Trophoblast cell (in vitro differentiated cells and primary cell): ENCODE data around the gene CCDC38. TPM values are rescaled to one million over a fixed set of nuclear protein-coding genes. Genes with fewer than 3 reads are reported as not detected.
A peak's percentile ranks its signal among the peaks of the same experiment; 100 is the strongest.

Source experiments
- DNase-seq, 2 donors: peaks; one replicate each; pipeline ENCODE4 v3.0.0-alpha.2; 2016
- H2AFZ ChIP-seq: 2 replicates; pipeline ENCODE4 v1.6.1; 2013; ENCODE audit warnings: low read length, moderate library complexity, mild to moderate bottlenecking; ENCODE audit not compliant: insufficient read depth, poor library complexity
- H2AK5ac ChIP-seq: 2 replicates; pipeline ENCODE4 v1.6.1; 2013; ENCODE audit warnings: mild to moderate bottlenecking, low read length
- H2BK120ac ChIP-seq: 2 replicates; pipeline ENCODE4 v1.6.1; 2013; ENCODE audit warnings: low read length, mild to moderate bottlenecking, moderate library complexity; ENCODE audit not compliant: insufficient read depth, poor library complexity
- H2BK12ac ChIP-seq: 2 replicates; pipeline ENCODE4 v1.6.1; 2013; ENCODE audit warnings: mild to moderate bottlenecking, low read length, moderate library complexity
- H2BK5ac ChIP-seq: 2 replicates; pipeline ENCODE4 v1.6.1; 2013; ENCODE audit warnings: low read length, low read depth, moderate library complexity, mild to moderate bottlenecking; ENCODE audit not compliant: poor library complexity
- H3K14ac ChIP-seq: 2 replicates; pipeline ENCODE4 v1.6.1; 2013; ENCODE audit warnings: mild to moderate bottlenecking, low read length
- H3K18ac ChIP-seq: 2 replicates; pipeline ENCODE4 v1.6.1; 2013; ENCODE audit warnings: mild to moderate bottlenecking, low read length
- H3K23ac ChIP-seq: 2 replicates; pipeline ENCODE4 v1.6.1; 2013; ENCODE audit warnings: low read length
- H3K27ac ChIP-seq: 2 replicates; pipeline ENCODE4 v1.5.1; 2013; ENCODE audit warnings: low read depth, mild to moderate bottlenecking, inconsistent platforms, low read length, moderate library complexity
- H3K27me3 ChIP-seq: 2 replicates; pipeline ENCODE4 v1.6.1; 2013; ENCODE audit warnings: inconsistent platforms, mild to moderate bottlenecking, low read length, moderate library complexity; ENCODE audit not compliant: insufficient read depth
- H3K36me3 ChIP-seq, 2 experiments: 1 replicate in 1 of 2; 2 replicates in 1 of 2; pipeline ENCODE4 v1.6.1; 2013; ENCODE audit warnings: low read length in 2 of 2, mild to moderate bottlenecking in 2 of 2, moderate library complexity in 1 of 2; ENCODE audit not compliant: insufficient read depth in 2 of 2, control insufficient read depth in 1 of 2
- H3K4ac ChIP-seq: 2 replicates; pipeline ENCODE4 v1.6.1; 2013; ENCODE audit warnings: low read depth, mild to moderate bottlenecking, low read length, moderate library complexity
- H3K4me1 ChIP-seq, 2 experiments: 1 replicate in 1 of 2; 2 replicates in 1 of 2; pipeline ENCODE4 v1.6.1; 2013; ENCODE audit warnings: low read length in 2 of 2, mild to moderate bottlenecking in 2 of 2, moderate library complexity in 1 of 2; ENCODE audit not compliant: insufficient read depth in 2 of 2, control insufficient read depth in 1 of 2
- H3K4me2 ChIP-seq: 2 replicates; pipeline ENCODE4 v1.6.1; 2013; ENCODE audit warnings: inconsistent platforms, mild to moderate bottlenecking, low read length, moderate library complexity
- H3K4me3 ChIP-seq: 2 replicates; pipeline ENCODE4 v1.5.1; 2013; ENCODE audit warnings: mild to moderate bottlenecking, low read depth, low read length, inconsistent platforms
- H3K79me1 ChIP-seq: one replicate; pipeline ENCODE4 v1.6.1; 2013; ENCODE audit warnings: low read length
- H3K79me2 ChIP-seq: 2 replicates; pipeline ENCODE4 v1.6.1; 2013; ENCODE audit warnings: low read length, mild to moderate bottlenecking; ENCODE audit not compliant: control insufficient read depth, insufficient read depth, poor library complexity
- H3K9ac ChIP-seq: 2 replicates; pipeline ENCODE4 v1.6.1; 2013; ENCODE audit warnings: mild to moderate bottlenecking, low read length
- H3K9me3 ChIP-seq: 2 replicates; pipeline ENCODE4 v1.6.1; 2013; ENCODE audit warnings: low read depth, mild to moderate bottlenecking, control low read depth, inconsistent platforms, low read length; ENCODE audit not compliant: insufficient read depth
- H4K12ac ChIP-seq: 2 replicates; pipeline ENCODE4 v1.6.1; 2013; ENCODE audit warnings: low read depth, mild to moderate bottlenecking, low read length, moderate library complexity
- H4K8ac ChIP-seq: 2 replicates; pipeline ENCODE4 v1.6.1; 2013; ENCODE audit warnings: low read depth, mild to moderate bottlenecking, low read length, moderate library complexity
- H4K91ac ChIP-seq: one replicate; pipeline ENCODE4 v1.6.1; 2013; ENCODE audit warnings: low read depth, mild to moderate bottlenecking, low read length, moderate library complexity
- WGBS: extraction: QIAGEN DNeasy Blood & Tissue Kit; methylation state at CpG from one replicate; pipeline ENCODE4 v1.1.7; 2013; ENCODE audit warnings: missing lambda C conversion rate; ENCODE audit not compliant: insufficient read length, insufficient coverage; ENCODE audit errors: extremely low coverage; 5-methylcytosine and 5-hydroxymethylcytosine counted together
- polyA plus RNA-seq: library from polyadenylated mRNA; stranded (reverse); fragments of 200-250 nt; gene quantifications from 2 replicates; pipeline ENCODE4 v1.2.3, GENCODE V29; 2013

Gene CCDC38
- polyA plus RNA-seq, result 0.01 and 0.08 TPM in 2 replicates

- peak within 1 kb of the TSS; percentile 72 for H3K4me3 ChIP-seq
These were observed at the start of gene CCDC38 for GRCh38 chr12:95942524-95943329. Gene CCDC38 (minus strand): TSS chr12:95942614. CDS start chr12:95936509, 6,105 bp downstream.

GRCh38 chr12:95990136-95990535, 47.7 kb upstream of the CCDC38 start:
- no peak overlapping the region for H2AK5ac ChIP-seq
- no peak overlapping the region for H2BK120ac ChIP-seq
- no CpG with 5 or more reads among the region's 7 CpGs for WGBS
- no peak overlapping the region for H3K4ac ChIP-seq
- H3K4me2 ChIP-seq, result no peak overlapping the region
- H3K18ac ChIP-seq, result no peak overlapping the region
- no peak overlapping the region for H2BK12ac ChIP-seq
- no peak overlapping the region for H2BK5ac ChIP-seq
- no peaks in the 10 kb centered on the region for H3K9me3 ChIP-seq
- no peaks in the 10 kb centered on the region for H3K4me1 ChIP-seq
- no peaks in the 10 kb centered on the region for H3K27me3 ChIP-seq
- no peaks in the 10 kb centered on the region for H3K79me2 ChIP-seq
- H3K14ac ChIP-seq, result no peak overlapping the region
- H4K91ac ChIP-seq, result no peak overlapping the region
- no peak overlapping the region for H4K12ac ChIP-seq
- H3K23ac ChIP-seq, result no peak overlapping the region
- no peak for DNase-seq
- H3K27ac ChIP-seq, result no peak overlapping the region
- H3K36me3 ChIP-seq, result no peaks in the 10 kb centered on the region
- no peak overlapping the region for H2AFZ ChIP-seq
- no peaks in the 10 kb centered on the region for H3K79me1 ChIP-seq
- H3K4me3 ChIP-seq, result no peak overlapping the region
- H4K8ac ChIP-seq, result no peak overlapping the region
- no peak overlapping the region for H3K9ac ChIP-seq

More at GRCh38 chr12:95942524-95943329, at the start of gene CCDC38:
- H3K79me1 ChIP-seq, result peaks cover 4% of the 10 kb centered on the region
- no CpG with 5 or more reads among the region's 51 CpGs for WGBS
- H4K91ac ChIP-seq, result no peak within 1 kb of the TSS
- no peaks in the 10 kb centered on the region for H3K9me3 ChIP-seq
- no peak within 1 kb of the TSS for H2BK120ac ChIP-seq
- peak within 1 kb of the TSS; percentile 59 for H3K14ac ChIP-seq
- no peak within 1 kb of the TSS for H3K23ac ChIP-seq
- H3K36me3 ChIP-seq, result no peaks in the 10 kb centered on the region
- H3K79me2 ChIP-seq, result no peaks in the 10 kb centered on the region
- peak within 1 kb of the TSS; percentile 84 for H3K4me2 ChIP-seq
- peaks cover 3% of the 10 kb centered on the region in 2 experiments for H3K4me1 ChIP-seq
- H3K9ac ChIP-seq, result no peak within 1 kb of the TSS
- peaks cover 4% of the 10 kb centered on the region for H3K27me3 ChIP-seq
- H3K27ac ChIP-seq, result no peak within 1 kb of the TSS
- no peak within 1 kb of the TSS for H3K4ac ChIP-seq
- peak within 1 kb of the TSS; percentile 55 for H2AFZ ChIP-seq
- H4K12ac ChIP-seq, result peak within 1 kb of the TSS; percentile 11
- peak in 1 of 2 donors; percentile 16 for DNase-seq
- no peak within 1 kb of the TSS for H3K18ac ChIP-seq
- H2BK12ac ChIP-seq, result no peak within 1 kb of the TSS
- peak within 1 kb of the TSS; percentile 44 for H4K8ac ChIP-seq
- H2BK5ac ChIP-seq, result no peak within 1 kb of the TSS
- no peak within 1 kb of the TSS for H2AK5ac ChIP-seq

GRCh38 chr12:95989504-95990123, 47.2 kb upstream of the CCDC38 start:
- H3K4me1 ChIP-seq, result no peaks in the 10 kb centered on the region
- H3K4me3 ChIP-seq, result no peak overlapping the region
- no peak overlapping the region for H4K12ac ChIP-seq
- H3K27me3 ChIP-seq, result no peaks in the 10 kb centered on the region
- no peak overlapping the region for H2AK5ac ChIP-seq
- no peak overlapping the region for H3K23ac ChIP-seq
- no peaks in the 10 kb centered on the region for H3K79me2 ChIP-seq
- H3K18ac ChIP-seq, result no peak overlapping the region
- no peak overlapping the region for H2BK5ac ChIP-seq
- no peak overlapping the region for H3K4me2 ChIP-seq
- no peak overlapping the region for H4K8ac ChIP-seq
- no peak overlapping the region for H3K4ac ChIP-seq
- no peak for DNase-seq
- no peak overlapping the region for H3K27ac ChIP-seq
- no CpG with 5 or more reads among the region's 4 CpGs for WGBS
- H4K91ac ChIP-seq, result no peak overlapping the region
- H2BK120ac ChIP-seq, result no peak overlapping the region
- H3K9me3 ChIP-seq, result no peaks in the 10 kb centered on the region
- no peak overlapping the region for H2BK12ac ChIP-seq
- H3K14ac ChIP-seq, result no peak overlapping the region
- H3K36me3 ChIP-seq, result no peaks in the 10 kb centered on the region
- H3K79me1 ChIP-seq, result no peaks in the 10 kb centered on the region
- H2AFZ ChIP-seq, result no peak overlapping the region
- H3K9ac ChIP-seq, result no peak overlapping the region

GRCh38 chr12:95988506-95989275, 46.3 kb upstream of the CCDC38 start:
- H3K4ac ChIP-seq, result no peak overlapping the region
- H3K36me3 ChIP-seq, result no peaks in the 10 kb centered on the region
- H2AK5ac ChIP-seq, result no peak overlapping the region
- no peak overlapping the region for H3K23ac ChIP-seq
- WGBS, result no CpG with 5 or more reads among the region's 11 CpGs
- H2BK12ac ChIP-seq, result no peak overlapping the region
- no peak overlapping the region for H4K8ac ChIP-seq
- no peak overlapping the region for H3K9ac ChIP-seq
- H3K4me1 ChIP-seq, result no peaks in the 10 kb centered on the region
- H3K79me1 ChIP-seq, result no peaks in the 10 kb centered on the region
- no peak overlapping the region for H2BK120ac ChIP-seq
- H3K27ac ChIP-seq, result no peak overlapping the region
- no peak overlapping the region for H3K14ac ChIP-seq
- no peak overlapping the region for H3K4me3 ChIP-seq
- no peaks in the 10 kb centered on the region for H3K79me2 ChIP-seq
- no peak overlapping the region for H3K18ac ChIP-seq
- H3K9me3 ChIP-seq, result no peaks in the 10 kb centered on the region
- no peak overlapping the region for H4K91ac ChIP-seq
- no peak overlapping the region for H4K12ac ChIP-seq
- H3K27me3 ChIP-seq, result no peaks in the 10 kb centered on the region
- DNase-seq, result no peak
- no peak overlapping the region for H2AFZ ChIP-seq
- H2BK5ac ChIP-seq, result no peak overlapping the region
- H3K4me2 ChIP-seq, result no peak overlapping the region
